ENCODE data around the gene GALNT2. TPM values are rescaled to one million over a fixed set of nuclear protein-coding genes. Genes with fewer than 3 reads are reported as not detected.

Gene GALNT2
- total RNA-seq, 1 experiment from 2014 or later, result 62.2 TPM

- Histone ChIP-seq H3K4me1 (0 out of 2 replicates have a peak, but pooled peaks cover 4% of the 10 kb centered on the region), H3K9me3 (no peaks in the 10 kb centered on the region), H3K36me3 (ENCODE audit: control insufficient read depth, insufficient read depth, low read length) (no peaks in the 10 kb centered on the region; the same call in 1 of the 2 replicates), H3K4me3 (ENCODE audit: low read depth, low read length) (no peak overlapping the region), H3K27me3 (replicated peaks; ENCODE audit: control insufficient read depth, insufficient read depth, low read length) (no peaks in the 10 kb centered on the region)
- Mint-ChIP-seq H3K27me3 (ENCODE audit: insufficient read depth, unreplicated experiment) (no peaks in the 10 kb centered on the region), H3K27ac (ENCODE audit: unreplicated experiment) (no peak overlapping the region), H3K9me3 (ENCODE audit: unreplicated experiment) (no peaks in the 10 kb centered on the region), H3K4me1 (ENCODE audit: low read depth, unreplicated experiment) (no peaks in the 10 kb centered on the region), H3K4me3 (ENCODE audit: unreplicated experiment) (no peak overlapping the region), H3K36me3 (ENCODE audit: insufficient read depth, unreplicated experiment) (no peaks in the 10 kb centered on the region)
- intact Hi-C loops (cut with micrococcal nuclease; ENCODE audit: unreplicated experiment), result loop anchor here (5.0 kb wide), 1 partner anchor 76 kb away; the partner anchor contains the start of gene GALNT2
- BruUV-seq (replicated peaks), result no TSS peak
- ChIA-PET POLR2A (no interaction called here), CTCF (interaction anchor here (0.6 kb wide), 1 partner anchor 610 kb away, joined by 5 read pairs; no protein-coding TSS in a partner anchor)
- no peak for TF ChIP-seq CTCF (IDR thresholded peaks at IDR 0.05; ENCODE audit: insufficient read depth in 1 of 2, low read depth in 1 of 2, low read length in 1 of 2, severe bottlenecking in 1 of 2, unreplicated experiment in 1 of 2)
- no peak for DNase-seq
Observed at GRCh38 chr1:230143534-230143933, 76.5 kb downstream of the GALNT2 start.

GRCh38 chr1:230144010-230144614 is 77.1 kb downstream of the GALNT2 start:
- DNase-seq, result peak in 1 of 2 experiments; percentile 26
- Mint-ChIP-seq H3K27me3 (ENCODE audit: insufficient read depth, unreplicated experiment) (no peaks in the 10 kb centered on the region), H3K27ac (ENCODE audit: unreplicated experiment) (no peak overlapping the region), H3K9me3 (ENCODE audit: unreplicated experiment) (no peaks in the 10 kb centered on the region), H3K36me3 (ENCODE audit: insufficient read depth, unreplicated experiment) (no peaks in the 10 kb centered on the region), H3K4me1 (ENCODE audit: low read depth, unreplicated experiment) (no peaks in the 10 kb centered on the region), H3K4me3 (ENCODE audit: unreplicated experiment) (no peak overlapping the region)
- ChIA-PET POLR2A (no interaction called here), CTCF (no interaction called here)
- Histone ChIP-seq H3K4me1 (0 out of 2 replicates have a peak, but pooled peaks cover 4% of the 10 kb centered on the region), H3K9me3 (no peaks in the 10 kb centered on the region), H3K36me3 (ENCODE audit: control insufficient read depth, insufficient read depth, low read length) (no peaks in the 10 kb centered on the region; the same call in 1 of the 2 replicates), H3K4me3 (ENCODE audit: low read depth, low read length) (no peak overlapping the region), H3K27me3 (replicated peaks; ENCODE audit: control insufficient read depth, insufficient read depth, low read length) (no peaks in the 10 kb centered on the region)
- BruUV-seq (replicated peaks), result no TSS peak
- TF ChIP-seq CTCF (IDR thresholded peaks at IDR 0.05; ENCODE audit: insufficient read depth in 1 of 2, low read depth in 1 of 2, low read length in 1 of 2, severe bottlenecking in 1 of 2, unreplicated experiment in 1 of 2), result no peak
- intact Hi-C loops (cut with micrococcal nuclease; ENCODE audit: unreplicated experiment), result loop anchor here (5.0 kb wide), 1 partner anchor 77 kb away; the partner anchor contains the start of gene GALNT2

GRCh38 chr1:230144758-230145504 is 77.9 kb downstream of the GALNT2 start:
- Mint-ChIP-seq H3K4me1 (ENCODE audit: low read depth, unreplicated experiment) (no peaks in the 10 kb centered on the region), H3K27me3 (ENCODE audit: insufficient read depth, unreplicated experiment) (no peaks in the 10 kb centered on the region)
- CTCF ChIA-PET, result no interaction called here

More at GRCh38 chr1:230144758-230145504, 77.9 kb downstream of the GALNT2 start:
- intact Hi-C loops (cut with micrococcal nuclease; ENCODE audit: unreplicated experiment), result loop anchor here (5.0 kb wide), 1 partner anchor 78 kb away; the partner anchor contains the start of gene GALNT2
- DNase-seq, result no peak
- Mint-ChIP-seq H3K4me3 (ENCODE audit: unreplicated experiment) (no peak overlapping the region), H3K27ac (ENCODE audit: unreplicated experiment) (no peak overlapping the region), H3K9me3 (ENCODE audit: unreplicated experiment) (no peaks in the 10 kb centered on the region), H3K36me3 (ENCODE audit: insufficient read depth, unreplicated experiment) (no peaks in the 10 kb centered on the region)
- H3K36me3 ChIP-seq (ENCODE audit: control insufficient read depth, insufficient read depth, low read length), result no peaks in the 10 kb centered on the region; the same call in 1 of the 2 replicates
- no peaks in the 10 kb centered on the region for H3K9me3 ChIP-seq
- H3K27me3 ChIP-seq (replicated peaks; ENCODE audit: control insufficient read depth, insufficient read depth, low read length), result no peaks in the 10 kb centered on the region
- 0 out of 2 replicates have a peak, but pooled peaks cover 4% of the 10 kb centered on the region for H3K4me1 ChIP-seq
- TF ChIP-seq CTCF (IDR thresholded peaks at IDR 0.05; ENCODE audit: insufficient read depth in 1 of 2, low read depth in 1 of 2, low read length in 1 of 2, severe bottlenecking in 1 of 2, unreplicated experiment in 1 of 2), result no peak
- no TSS peak for BruUV-seq (replicated peaks)
- POLR2A ChIA-PET, result no interaction called here
- H3K4me3 ChIP-seq (ENCODE audit: low read depth, low read length), result no peak overlapping the region
